ENCODE measurements around the gene PHOX2B.
"Not testable (repeated sequence)": the region's sequence is repeated elsewhere in the genome, so short reads cannot be mapped to it uniquely, and the experiment has no call there.

PHOX2B gene

DNA sequence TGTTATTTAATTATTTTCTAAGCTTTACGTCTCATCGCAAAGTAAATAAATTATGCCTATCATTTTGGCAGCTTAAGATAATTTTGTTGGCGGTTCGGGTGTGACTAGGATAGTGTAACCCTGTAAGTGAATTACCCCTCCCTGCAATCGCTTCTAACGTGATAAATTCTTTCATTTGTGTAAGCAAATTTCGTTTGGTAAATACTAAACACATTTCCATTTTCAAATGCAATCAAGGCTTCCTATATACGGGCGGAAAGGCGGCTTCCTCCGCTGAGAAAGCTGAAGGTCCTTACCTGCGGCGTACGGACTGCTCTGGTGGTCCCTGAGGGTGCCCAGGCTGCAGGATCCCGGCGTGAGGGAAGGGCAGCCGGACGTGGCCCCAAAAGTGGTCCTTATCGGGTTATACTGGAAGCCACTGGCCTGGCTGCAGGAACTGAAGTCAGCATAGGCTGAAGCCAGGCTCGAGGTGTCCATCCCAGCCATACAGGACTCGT lies 403 bp downstream of the PHOX2B start:
- no peak for DNase-seq (ENCODE audit: low read depth in 3 of 3, low spot score in 1 of 3)

- DNase-seq (ENCODE audit: low read depth in 3 of 3, low spot score in 1 of 3): no peak
Measured at GRCh38 chr4:41747230-41748055, 1.1 kb downstream of the PHOX2B start.

DNA sequence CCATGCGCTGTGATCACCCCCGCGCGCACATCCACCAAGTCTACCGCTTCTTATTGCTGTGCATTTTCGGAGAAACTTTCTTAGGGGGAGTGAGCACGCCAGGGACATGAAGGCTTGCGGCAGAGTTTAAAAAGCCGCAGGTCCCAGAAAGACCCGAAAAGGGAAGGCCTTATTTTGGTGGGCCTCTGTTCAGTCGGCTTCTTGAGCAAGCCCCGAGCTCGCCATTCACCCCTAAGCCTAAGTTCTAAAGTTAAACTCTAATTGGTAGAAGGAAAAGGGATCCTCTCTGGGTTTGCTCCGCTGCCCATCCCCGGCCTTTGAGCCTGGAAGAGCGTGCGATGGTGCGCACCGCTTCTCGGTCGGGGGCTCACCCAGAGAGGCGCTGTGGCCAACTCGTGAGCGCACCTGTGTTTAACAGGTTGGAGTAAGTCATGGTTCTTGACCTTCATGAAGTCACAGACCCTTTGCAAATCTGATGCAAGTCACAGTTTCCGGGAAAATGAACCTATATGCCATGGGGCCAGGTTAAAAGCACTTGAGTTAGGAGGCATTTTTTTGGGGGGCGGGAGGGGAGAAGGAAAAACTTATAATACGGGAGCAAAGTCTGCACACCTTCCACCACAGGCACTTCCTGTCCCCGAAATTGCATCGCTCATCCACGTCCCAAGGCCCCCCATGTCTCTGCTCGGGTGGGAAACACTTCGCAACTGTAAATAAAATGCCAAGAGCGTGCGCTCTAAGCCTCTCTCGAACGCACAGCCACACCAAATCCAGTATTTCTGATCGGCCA lies 1.9 kb downstream of the PHOX2B start:
- DNase-seq (ENCODE audit: low read depth in 3 of 3, low spot score in 1 of 3): no peak

GRCh38 chr4:41746025-41746439 lies 2.5 kb downstream of the PHOX2B start:
- DNase-seq (ENCODE audit: low read depth in 3 of 3, low spot score in 1 of 3): no peak

GRCh38 chr4:41745292-41746024 lies 3.1 kb downstream of the PHOX2B start:
- DNase-seq (ENCODE audit: low read depth in 3 of 3, low spot score in 1 of 3): no peak

DNA sequence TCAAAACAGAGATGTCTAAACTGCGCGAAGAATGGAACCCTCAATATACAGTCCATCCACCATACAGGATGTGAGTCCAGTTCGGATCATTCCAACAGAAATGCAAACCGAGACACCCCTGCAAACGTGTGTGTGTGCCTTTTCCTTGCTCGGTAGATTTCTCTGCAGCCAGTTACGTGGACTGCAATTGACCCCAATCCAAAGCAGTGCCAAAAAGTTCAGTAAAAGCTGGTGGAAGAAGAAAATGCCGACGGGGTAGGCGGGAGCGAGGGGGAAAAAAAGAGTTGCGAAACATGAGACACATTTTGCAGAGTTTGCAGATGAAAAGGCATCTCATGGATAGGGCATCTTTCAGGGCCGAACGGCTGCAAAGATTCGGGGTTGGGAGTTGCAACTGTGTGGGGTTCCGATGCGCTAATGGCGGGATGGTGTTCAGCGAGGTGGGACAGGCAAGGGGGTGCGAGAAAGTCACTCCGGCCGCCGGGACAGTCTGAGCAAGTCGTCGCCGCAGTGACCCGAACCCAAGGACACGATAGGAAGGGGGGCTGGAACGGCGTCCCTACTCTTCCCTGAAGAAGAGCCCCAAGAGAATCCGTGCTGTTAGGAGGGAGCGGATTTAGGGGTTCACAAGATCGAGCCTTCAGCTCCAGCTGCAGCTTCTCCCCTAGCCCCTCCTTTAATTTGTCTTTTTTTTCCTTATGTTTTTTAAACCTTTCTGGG lies 3.8 kb downstream of the PHOX2B start:
- no peak for DNase-seq (ENCODE audit: low read depth in 3 of 3, low spot score in 1 of 3)

GRCh38 chr4:41741354-41741753 lies 7.2 kb downstream of the PHOX2B start:
- no peak for DNase-seq (ENCODE audit: low read depth in 3 of 3, low spot score in 1 of 3)

DNA sequence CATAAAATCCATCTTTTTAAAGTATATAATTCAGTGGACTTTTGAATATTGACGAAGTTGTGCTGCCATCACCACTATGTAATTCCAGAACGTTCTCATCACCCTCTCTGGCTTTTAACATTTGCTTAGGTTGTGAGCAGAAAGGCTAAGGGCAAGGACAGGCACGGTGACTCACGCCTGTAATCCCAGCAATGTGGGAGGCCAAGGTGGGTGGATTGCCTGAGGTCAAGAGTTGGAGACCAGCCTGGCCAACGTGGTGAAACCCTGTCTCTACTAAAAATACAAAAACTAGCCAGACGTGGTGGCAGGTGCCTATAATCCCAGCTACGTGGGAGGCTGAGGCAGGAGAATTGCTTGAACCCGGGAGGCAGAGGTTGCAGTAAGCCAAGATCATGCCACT lies 11.0 kb downstream of the PHOX2B start:
- DNase-seq (ENCODE audit: low read depth in 3 of 3, low spot score in 1 of 3): not testable (repeated sequence)

- no peak for DNase-seq (ENCODE audit: low read depth in 3 of 3, low spot score in 1 of 3)
Measured at GRCh38 chr4:41734371-41734770, 14.2 kb downstream of the PHOX2B start.

DNA sequence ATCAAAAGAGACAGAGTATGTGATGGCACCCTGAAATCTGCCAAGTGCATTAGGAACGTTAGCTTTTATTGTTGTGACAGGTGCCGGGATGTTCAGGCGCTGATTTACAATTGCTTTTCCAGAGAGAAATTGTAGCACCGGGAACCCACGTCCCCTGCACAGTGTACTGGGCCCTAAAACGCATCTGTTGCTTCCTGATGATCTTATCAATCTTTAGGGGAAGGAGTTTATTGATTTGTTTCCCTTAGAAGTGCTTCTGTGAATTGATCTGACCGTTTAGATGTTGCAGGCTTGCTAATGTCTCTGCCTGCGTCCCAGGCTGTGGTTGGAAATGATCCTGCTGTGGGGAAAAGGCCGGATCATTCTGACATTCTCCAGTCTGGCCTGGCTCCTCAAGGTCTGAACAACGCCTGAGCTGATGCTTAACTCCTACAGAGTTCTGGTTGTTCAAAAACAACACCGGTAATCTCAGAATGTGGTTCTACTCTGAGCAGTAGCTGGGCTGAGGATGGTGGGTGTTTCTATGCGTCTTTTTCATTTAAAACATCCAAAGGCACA lies 16.9 kb downstream of the PHOX2B start:
- no peak for DNase-seq (ENCODE audit: low read depth in 3 of 3, low spot score in 1 of 3)

DNA sequence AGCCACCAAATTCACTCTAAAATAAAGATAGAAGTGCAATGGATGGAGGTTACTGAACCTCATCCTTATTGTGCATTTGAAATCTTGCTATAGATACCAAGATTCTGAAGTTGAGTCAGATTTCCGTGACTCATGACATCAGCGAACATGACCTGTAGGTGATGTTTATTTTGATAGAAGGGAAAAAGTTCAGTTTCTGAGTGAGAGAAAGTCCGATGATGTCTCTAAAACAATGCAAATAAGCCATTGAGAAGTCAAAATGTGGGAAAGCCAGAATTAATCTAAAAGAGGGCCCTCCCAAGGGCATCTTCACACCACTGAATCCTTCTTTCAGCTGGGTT lies 20.0 kb downstream of the PHOX2B start:
- DNase-seq (ENCODE audit: low read depth in 3 of 3, low spot score in 1 of 3): no peak

GRCh38 chr4:41727861-41728572 lies 20.5 kb downstream of the PHOX2B start:
- DNase-seq (ENCODE audit: low read depth in 3 of 3, low spot score in 1 of 3): no peak

DNA sequence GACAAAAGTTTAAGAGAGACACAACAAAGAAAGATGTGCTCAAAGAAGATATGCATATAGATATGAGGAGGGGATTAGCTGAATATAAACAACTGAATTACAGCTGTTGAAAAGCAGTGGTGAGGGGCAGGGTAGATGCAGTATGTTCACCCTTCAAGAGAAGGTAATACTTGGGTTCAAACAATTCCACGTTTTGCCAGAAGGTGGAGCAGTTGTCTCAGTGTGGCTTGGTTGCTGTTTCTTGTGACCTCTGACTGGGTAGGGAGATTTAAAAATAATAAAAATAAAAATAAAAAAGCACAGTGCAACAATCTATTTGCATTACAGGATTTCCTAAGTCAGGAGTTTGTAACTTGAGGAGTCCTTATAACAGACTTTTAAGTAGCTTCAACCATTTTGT lies 23.3 kb downstream of the PHOX2B start:
- DNase-seq (ENCODE audit: low read depth in 3 of 3, low spot score in 1 of 3): no peak

- DNase-seq (ENCODE audit: low read depth in 3 of 3, low spot score in 1 of 3): no peak
Measured at GRCh38 chr4:41723286-41723685, 25.2 kb downstream of the PHOX2B start.

DNA sequence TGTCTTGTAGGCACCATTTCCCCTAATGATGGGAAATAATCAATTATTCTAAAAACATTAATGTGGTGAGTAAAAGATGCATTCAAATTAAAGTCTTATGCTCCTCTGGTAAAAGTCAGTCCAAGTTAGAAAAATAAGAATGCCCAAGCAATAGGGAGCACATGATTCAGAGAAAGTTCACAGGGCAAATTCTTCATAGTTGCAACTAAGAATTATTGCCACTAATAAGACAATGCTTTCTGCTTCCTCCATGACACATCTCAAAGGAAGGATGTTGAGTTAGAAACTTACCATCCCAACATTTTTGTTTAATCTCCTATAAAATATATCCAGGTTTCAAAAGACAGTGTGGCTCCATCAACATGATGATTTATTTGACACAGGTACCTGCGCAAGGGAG lies 26.3 kb downstream of the PHOX2B start:
- no peak for DNase-seq (ENCODE audit: low read depth in 3 of 3, low spot score in 1 of 3)

- no peak for DNase-seq (ENCODE audit: low read depth in 3 of 3, low spot score in 1 of 3)
Measured at GRCh38 chr4:41719417-41719816, 29.1 kb downstream of the PHOX2B start.

DNA sequence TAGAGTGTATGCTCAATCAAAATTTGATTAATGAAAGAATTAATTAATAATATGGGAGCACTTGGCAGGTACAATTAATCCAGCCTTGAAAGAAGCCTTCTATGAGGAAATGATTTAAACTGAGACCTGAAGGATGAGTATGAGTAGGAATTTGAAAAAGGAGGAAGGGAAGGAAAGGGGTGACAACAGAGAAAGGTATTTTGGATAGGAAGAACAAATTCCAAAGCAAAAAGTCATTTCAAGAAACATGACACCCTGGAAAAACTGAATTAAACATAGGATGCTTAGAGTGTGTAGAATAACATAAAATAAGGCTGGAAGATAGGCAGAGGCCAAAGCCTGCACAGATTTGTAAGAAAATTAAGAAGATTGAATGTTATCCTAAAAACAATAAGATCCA lies 29.6 kb downstream of the PHOX2B start:
- no peak for DNase-seq (ENCODE audit: low read depth in 3 of 3, low spot score in 1 of 3)

DNA sequence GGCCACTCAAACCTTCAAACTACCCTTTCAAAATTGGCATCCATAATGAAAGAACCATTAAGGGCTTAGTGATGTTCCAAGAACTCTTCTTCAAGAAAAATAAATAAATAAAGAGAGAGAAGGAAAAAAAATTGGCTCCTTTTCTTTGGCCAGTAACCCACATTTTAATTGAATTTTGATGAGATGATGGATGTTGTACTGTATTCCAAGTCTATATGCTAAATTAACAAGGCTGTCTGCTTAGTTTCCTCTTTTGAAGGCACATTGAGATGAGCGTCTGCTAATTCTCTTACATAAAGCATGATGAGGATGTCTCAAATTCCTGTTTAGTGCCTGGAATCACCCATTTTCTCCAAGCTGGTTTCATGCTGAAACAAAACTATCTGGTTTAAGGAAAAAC lies 33.4 kb downstream of the PHOX2B start:
- DNase-seq (ENCODE audit: low read depth in 3 of 3, low spot score in 1 of 3): no peak

DNA sequence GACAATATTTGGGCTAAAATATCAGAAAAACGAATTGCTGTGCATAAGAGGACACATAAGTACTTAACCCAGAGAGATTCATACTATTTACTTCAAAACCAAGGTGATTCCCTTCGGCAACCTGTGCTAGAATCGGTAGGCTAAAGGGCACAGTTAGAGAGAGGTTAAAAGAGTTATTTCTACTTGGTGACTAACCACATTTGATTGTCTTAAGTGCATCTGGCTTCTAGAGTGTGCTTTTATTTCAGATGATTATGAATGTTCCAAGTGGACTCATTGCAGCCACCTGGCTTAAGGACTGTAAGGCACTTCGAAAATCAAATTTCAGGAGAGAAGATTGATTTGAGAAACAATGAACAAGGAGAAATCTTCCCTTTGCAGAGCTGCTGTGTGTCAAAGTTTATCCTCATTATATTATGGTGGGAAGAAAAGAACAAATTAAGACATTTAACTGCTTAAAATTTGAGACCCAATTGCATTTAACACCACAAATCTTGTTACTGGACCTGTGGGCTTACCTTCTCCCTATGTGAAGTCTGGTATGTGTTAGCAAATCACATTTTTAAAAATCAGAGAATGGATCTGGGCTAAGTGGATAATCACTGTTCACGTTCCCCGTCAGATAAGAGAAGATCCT lies 34.0 kb downstream of the PHOX2B start:
- DNase-seq (ENCODE audit: low read depth in 3 of 3, low spot score in 1 of 3): no peak

DNA sequence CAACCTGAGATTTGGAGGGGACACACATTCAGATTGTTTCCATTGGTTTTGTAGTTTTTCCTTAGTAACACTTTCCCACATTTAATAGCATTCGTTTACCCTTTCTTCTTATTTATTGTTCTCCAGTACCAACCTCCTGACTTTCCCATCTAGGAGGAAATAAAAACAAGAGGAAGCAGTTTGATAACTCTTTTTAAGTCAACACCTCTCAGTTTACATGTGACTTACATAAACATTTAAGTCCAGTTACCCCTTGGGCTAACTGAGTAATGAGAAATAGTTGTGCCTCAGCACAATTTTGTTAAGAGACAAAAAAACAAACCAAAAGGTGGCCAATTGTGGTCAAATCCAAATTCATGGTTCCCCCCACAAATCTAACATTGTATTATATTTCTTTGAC lies 34.8 kb downstream of the PHOX2B start:
- DNase-seq (ENCODE audit: low read depth in 3 of 3, low spot score in 1 of 3): no peak
